K562 (cell line): Measurements from ENCODE around the gene SORCS1. TPM values are rescaled to one million over a fixed set of nuclear protein-coding genes. Genes with fewer than 3 reads are reported as not detected.

Experiments
- ATAC-seq: fragments of 200-7000 bp; cut with Tn5 transposase; 3 replicates; pipeline ENCODE4 v1.9.1; 2020; ENCODE audit warnings: moderate library complexity
- BruUV-seq: library from RNA; stranded (reverse); fragments of 400-500 nt; replicated peaks from 2 replicates; lab custom pipeline; 2021; lab: Mats Ljungman, UMichigan
- CTCF ChIA-PET: fragments of 300-600 bp; formaldehyde crosslinking; extraction: SDS; loops from one replicate; lab custom pipeline; 2021; ENCODE audit warnings: low intra/inter-chr PET ratio; lab: Yijun Ruan, JAX
- POLR2A ChIA-PET: fragments of 300-600, 350-650 bp; sonication (Branson Sonifier 250); formaldehyde crosslinking; extraction: SDS; loops from one replicate; lab custom pipeline; 2021; ENCODE audit warnings: antibody characterized with exemption, inconsistent platforms; lab: Yijun Ruan, JAX
- DNase-seq, 4 experiments: peaks; one replicate each; pipeline versions ENCODE4 v3.0.0 to v3.0.0-alpha.2; 2011 to 2018; ENCODE audit warnings: low spot score in 3 of 4, mixed read lengths in 3 of 4; ENCODE audit errors: extremely low read depth in 1 of 4
- FAIRE-seq: peaks from 2 replicates; lab custom pipeline; 2011; peaks lifted over from hg19 to GRCh38; lab: Jason Lieb, UNC
- H2AFZ ChIP-seq: 2 replicates; pipeline ENCODE4 v1.6.0; 2011; ENCODE audit warnings: low read depth, low read length, control low read depth, inconsistent platforms
- H3K27ac ChIP-seq: fragments of 200-600 bp; 3 replicates; pipeline ENCODE4 v1.8.0; 2011; ENCODE audit warnings: low read depth, mild to moderate bottlenecking, control low read depth, inconsistent platforms, low read length, moderate library complexity, mixed read lengths; ENCODE audit errors: extremely low read depth
- H3K27me3 ChIP-seq, 2 experiments: fragments of 300-600 bp in 1 of 2; 2 replicates in 1 of 2; 3 replicates in 1 of 2; pipeline versions ENCODE4 v1.6.0 to v1.8.0; 2011; ENCODE audit warnings: inconsistent platforms in 2 of 2, low read length in 2 of 2, mild to moderate bottlenecking in 1 of 2, mixed read lengths in 1 of 2, moderate library complexity in 1 of 2; ENCODE audit not compliant: control insufficient read depth in 2 of 2, insufficient read depth in 2 of 2
- H3K36me3 ChIP-seq: fragments of 300-600 bp; 3 replicates; pipeline ENCODE4 v1.8.0; 2011; ENCODE audit warnings: mild to moderate bottlenecking, low read length, inconsistent platforms; ENCODE audit not compliant: control insufficient read depth, insufficient read depth
- H3K4me1 ChIP-seq, 2 experiments: fragments of 200-600 bp in 1 of 2; replicated peaks in 1 of 2; 2 replicates in 1 of 2; 3 replicates in 1 of 2; pipeline versions ENCODE4 v1.5.1 to v1.8.0; 2011; ENCODE audit warnings: inconsistent platforms in 2 of 2, low read length in 2 of 2, mild to moderate bottlenecking in 1 of 2, mixed read lengths in 1 of 2, moderate library complexity in 1 of 2; ENCODE audit not compliant: control insufficient read depth in 2 of 2, insufficient read depth in 2 of 2
- H3K4me2 ChIP-seq: 2 replicates; pipeline ENCODE4 v1.6.1; 2011; ENCODE audit warnings: low read length, control low read depth, inconsistent platforms, mixed read lengths; ENCODE audit not compliant: insufficient read depth
- H3K4me3 ChIP-seq: fragments of 200-600 bp; sonication (generic), shearing (Covaris generic); 2 replicates; pipeline ENCODE4 v1.5.1; 2016; ENCODE audit warnings: control low read depth, inconsistent platforms
- H3K79me2 ChIP-seq: fragments of 200-600 bp; 3 replicates; pipeline ENCODE4 v1.8.0; 2011; ENCODE audit warnings: low read length, inconsistent platforms; ENCODE audit not compliant: control insufficient read depth, insufficient read depth
- H3K9ac ChIP-seq, 2 experiments: 2 replicates each; pipeline versions ENCODE4 v1.6.0 to v1.6.1; 2011; ENCODE audit warnings: low read depth in 2 of 2, low read length in 2 of 2, control low read depth in 1 of 2, inconsistent platforms in 1 of 2, mild to moderate bottlenecking in 1 of 2, mixed read lengths in 1 of 2; ENCODE audit not compliant: insufficient read depth in 1 of 2
- H3K9me1 ChIP-seq: one replicate; pipeline ENCODE4 v1.6.0; 2011; ENCODE audit warnings: inconsistent platforms, mild to moderate bottlenecking, low read length, moderate library complexity; ENCODE audit not compliant: control insufficient read depth, insufficient read depth
- H3K9me3 ChIP-seq: replicated peaks from 2 replicates; pipeline ENCODE4 v1.5.1; 2011; ENCODE audit warnings: low read depth, low read length, inconsistent platforms; ENCODE audit not compliant: control insufficient read depth, insufficient read depth
- H4K20me1 ChIP-seq: replicated peaks from 2 replicates; pipeline ENCODE4 v1.6.1; 2011; ENCODE audit warnings: low read length, inconsistent platforms, mixed read lengths; ENCODE audit not compliant: control insufficient read depth, insufficient read depth
- CTBP1 ChIP-seq: fragments of 450-650 bp; IDR thresholded peaks from 2 replicates; pipeline ENCODE4 v1.6.1; 2016; ENCODE audit warnings: borderline replicate concordance
- ETV1 ChIP-seq: fragments of 450-650 bp; conservative IDR thresholded peaks from 2 replicates; pipeline ENCODE4 v1.6.1; 2016; ENCODE audit warnings: missing genetic modification characterization, control low read depth, low read depth, missing compliant biosample characterization
- MAZ ChIP-seq, 2 experiments: fragments of 450-650 bp in 1 of 2; sonication (generic) in 1 of 2; formaldehyde crosslinking; IDR thresholded peaks in 1 of 2; conservative IDR thresholded peaks in 1 of 2; 2 replicates each; pipeline versions ENCODE4 v1.4.0 to v1.5.0; 2020; ENCODE audit warnings: mild to moderate bottlenecking in 1 of 2, missing genetic modification reagents in 1 of 2
- MED1 ChIP-seq: sonication (generic); formaldehyde crosslinking; IDR thresholded peaks from 2 replicates; pipeline ENCODE4 v1.8.1; 2023; ENCODE audit warnings: missing genetic modification reagents, borderline replicate concordance
- MTF1 ChIP-seq: fragments of 250-450 bp; sonication (Bioruptor Pico); IDR thresholded peaks from 2 replicates; pipeline ENCODE4 v1.9.0; 2021; ENCODE audit warnings: moderate library complexity, mild to moderate bottlenecking, inconsistent platforms, borderline replicate concordance
- NR1H2 ChIP-seq: sonication (generic); formaldehyde crosslinking; IDR thresholded peaks from 2 replicates; pipeline ENCODE4 v1.4.0; 2020; ENCODE audit warnings: mild to moderate bottlenecking, missing genetic modification reagents
- SIN3A ChIP-seq, 2 experiments: fragments of 150-350 bp in 1 of 2; IDR thresholded peaks; 2 replicates each; pipeline ENCODE4 v1.6.1; 2011 to 2016; ENCODE audit warnings: borderline replicate concordance in 2 of 2, low read depth in 2 of 2, low read length in 2 of 2, mild to moderate bottlenecking in 2 of 2, moderate library complexity in 2 of 2; ENCODE audit not compliant: control insufficient read depth in 1 of 2
- SLC30A9 ChIP-seq: fragments of 250-450 bp; sonication (Bioruptor Pico); IDR thresholded peaks from 2 replicates; pipeline ENCODE4 v1.8.0; 2022; ENCODE audit warnings: mild to moderate bottlenecking, moderate library complexity
- ZNF41 ChIP-seq: fragments of 250-450 bp; sonication (Bioruptor Pico); conservative IDR thresholded peaks from 2 replicates; pipeline ENCODE4 v1.4.0; 2020; ENCODE audit warnings: mild to moderate bottlenecking
- ZNF785 ChIP-seq: fragments of 250-450 bp; sonication (Bioruptor Pico); IDR thresholded peaks from 2 replicates; pipeline ENCODE4 v1.4.0; 2020; ENCODE audit warnings: mild to moderate bottlenecking
- WGBS: fragments of 100-300 bp; shearing (Covaris generic); methylation state at CpG from one replicate; pipeline ENCODE4 v1.1.6; 2016; ENCODE audit warnings: low coverage, mixed read lengths; ENCODE audit not compliant: insufficient coverage; ENCODE audit errors: missing lambda C conversion rate; 5-methylcytosine and 5-hydroxymethylcytosine counted together
- in situ Hi-C: fragments of 300-500 bp; cut with MboI; formaldehyde crosslinking; loops from 4 replicates; pipeline ENCODE4 v1.15.0; 2018; ENCODE audit warnings: inconsistent platforms, mixed read lengths
- intact Hi-C: fragments of 100-400 bp; cut with micrococcal nuclease; formaldehyde crosslinking; loops from 2 replicates; pipeline ENCODE4 v1.14.2; 2022
- polyA plus RNA-seq, 8 experiments: library from polyadenylated mRNA; depleted of rRNA in 4 of 8; stranded (reverse) in 5 of 8; unstranded in 3 of 8; fragments of >200 nt; fragmentation: Nextera tagmentation in 2 of 8; fragmentation: Illumina TruSeq in 1 of 8; extraction: Ambion mirVana in 2 of 8; extraction: Trizol in 1 of 8; gene quantifications; 2 replicates each; pipeline versions ENCODE4 v1.2.1 to v1.2.3, GENCODE V29; 2011 to 2014; ENCODE audit warnings: inconsistent platforms in 1 of 8, missing spikeins in 1 of 8
- total RNA-seq, 7 experiments: library from RNA; depleted of rRNA in 6 of 7; stranded (reverse); fragments of >200 nt in 6 of 7; fragmentation: Illumina TruSeq in 2 of 7; extraction: Trizol in 2 of 7; gene quantifications; 2 replicates each; pipeline versions ENCODE4 v1.2.1 to v1.2.3, GENCODE V29; 2011 to 2021; ENCODE audit warnings: low replicate concordance in 1 of 7
- TF ChIP-seq, protein P1 (sequence below): fragments of 450-650 bp; IDR thresholded peaks from 2 replicates; pipeline ENCODE4 v1.6.1; 2016; ENCODE audit warnings: borderline replicate concordance
- TF ChIP-seq, protein P2 (sequence below): fragments of 450-650 bp; IDR thresholded peaks from 2 replicates; pipeline ENCODE4 v1.6.1; 2017; ENCODE audit warnings: antibody characterized with exemption
- TF ChIP-seq, protein P3 (sequence below): fragments of 450-650 bp; formaldehyde crosslinking; IDR thresholded peaks from 2 replicates; pipeline ENCODE4 v1.4.0; 2020; ENCODE audit warnings: mild to moderate bottlenecking, mixed read lengths
- TF ChIP-seq, protein P4 (sequence below): IDR thresholded peaks from 2 replicates; pipeline ENCODE4 v1.6.1; 2014; ENCODE audit warnings: antibody characterized with exemption

Gene SORCS1
- total and polyA plus RNA-seq, 9 of the 15 experiments (the other 6 are each of a cell fraction or from before 2014, with no cell fraction given) = 1.5 to 3.9 (median 2.7) TPM

DNA sequence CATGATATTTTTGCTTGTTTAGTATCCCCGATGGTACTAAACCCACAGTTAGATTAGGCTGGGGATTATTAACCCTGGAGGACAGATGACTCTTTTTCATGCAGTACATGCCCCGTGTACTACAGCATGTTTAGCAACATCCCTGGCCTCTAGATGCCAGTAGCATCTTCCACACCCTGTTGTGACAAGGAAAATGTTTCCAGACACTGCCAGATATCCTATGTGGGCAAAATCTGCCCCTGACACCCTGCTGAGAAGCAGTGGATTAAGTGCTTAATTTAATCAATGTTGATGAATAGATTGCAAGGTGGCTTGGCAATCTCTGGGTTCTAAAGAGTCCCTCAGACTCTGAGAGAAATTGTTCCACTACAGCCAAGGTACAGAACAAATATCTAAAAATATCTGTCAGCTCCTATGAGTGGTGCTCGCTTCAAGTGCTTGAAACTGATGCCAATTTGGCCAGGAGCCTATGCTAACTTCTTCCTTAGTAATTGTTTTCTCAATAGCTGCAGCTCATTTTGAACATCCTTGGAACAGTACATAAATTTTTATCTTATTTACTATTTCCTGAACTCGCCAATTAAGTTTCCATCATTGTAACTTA is 247.0 kb downstream of the SORCS1 start (continued):
- TF ChIP-seq, protein P1, sequence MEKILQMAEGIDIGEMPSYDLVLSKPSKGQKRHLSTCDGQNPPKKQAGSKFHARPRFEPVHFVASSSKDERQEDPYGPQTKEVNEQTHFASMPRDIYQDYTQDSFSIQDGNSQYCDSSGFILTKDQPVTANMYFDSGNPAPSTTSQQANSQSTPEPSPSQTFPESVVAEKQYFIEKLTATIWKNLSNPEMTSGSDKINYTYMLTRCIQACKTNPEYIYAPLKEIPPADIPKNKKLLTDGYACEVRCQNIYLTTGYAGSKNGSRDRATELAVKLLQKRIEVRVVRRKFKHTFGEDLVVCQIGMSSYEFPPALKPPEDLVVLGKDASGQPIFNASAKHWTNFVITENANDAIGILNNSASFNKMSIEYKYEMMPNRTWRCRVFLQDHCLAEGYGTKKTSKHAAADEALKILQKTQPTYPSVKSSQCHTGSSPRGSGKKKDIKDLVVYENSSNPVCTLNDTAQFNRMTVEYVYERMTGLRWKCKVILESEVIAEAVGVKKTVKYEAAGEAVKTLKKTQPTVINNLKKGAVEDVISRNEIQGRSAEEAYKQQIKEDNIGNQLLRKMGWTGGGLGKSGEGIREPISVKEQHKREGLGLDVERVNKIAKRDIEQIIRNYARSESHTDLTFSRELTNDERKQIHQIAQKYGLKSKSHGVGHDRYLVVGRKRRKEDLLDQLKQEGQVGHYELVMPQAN = no peak
- no peak for TF ChIP-seq ZNF785

DNA sequence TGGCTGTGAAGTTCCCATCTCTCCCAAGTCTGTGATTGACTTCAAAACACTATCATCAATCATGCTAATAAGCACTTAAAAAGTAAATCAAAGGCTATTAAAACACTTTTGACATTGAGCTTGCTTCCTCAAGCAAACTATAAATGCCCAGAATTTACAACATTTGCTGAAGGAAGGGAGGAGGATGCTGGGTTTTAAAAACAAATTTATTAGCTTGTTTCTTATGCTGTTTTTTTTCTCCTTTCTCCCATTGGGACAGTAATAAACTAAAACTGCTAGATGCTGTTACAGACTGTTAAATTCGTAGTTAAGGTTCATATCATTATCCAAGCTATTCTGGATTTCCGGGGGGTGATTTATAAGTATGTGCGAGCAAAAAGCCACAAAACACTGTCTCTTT is 250.5 kb downstream of the SORCS1 start:
- H3K79me2 ChIP-seq = no peaks in the 10 kb centered on the region
- intact Hi-C loops (no loop called here), in situ Hi-C loops (no loop called here)
- no peaks in the 10 kb centered on the region for H3K4me1 ChIP-seq
- no peak overlapping the region for H3K27ac ChIP-seq
- H4K20me1 ChIP-seq = no peaks in the 10 kb centered on the region
- H3K4me2 ChIP-seq = no peak overlapping the region
- no peaks in the 10 kb centered on the region for H3K36me3 ChIP-seq
- ATAC-seq (no peak), FAIRE-seq (no peak), DNase-seq (no peak)
- no peaks in the 10 kb centered on the region for H3K9me3 ChIP-seq
- no peaks in the 10 kb centered on the region for H3K27me3 ChIP-seq
- no peak overlapping the region for H3K9ac ChIP-seq
- POLR2A ChIA-PET = no interaction called here
- H3K4me3 ChIP-seq = no peak overlapping the region
- no TSS peak for BruUV-seq
- no peaks in the 10 kb centered on the region for H3K9me1 ChIP-seq
- no peak overlapping the region for H2AFZ ChIP-seq
- 4% methylated on average over 3 of the region's 3 CpGs for WGBS
- CTCF ChIA-PET = no interaction called here
- TF ChIP-seq SLC30A9 (CRISPR knock-in tag) = no peak
- no peak for TF ChIP-seq MTF1 (CRISPR knock-in tag)
- no peak for TF ChIP-seq MAZ (CRISPR knock-in tag; conservative IDR thresholded peaks at IDR 0.05 in 1 of 2, IDR thresholded peaks at IDR 0.05 in 1 of 2)
- no peak for TF ChIP-seq CTBP1
- TF ChIP-seq MED1 = no peak
- TF ChIP-seq, protein P2, sequence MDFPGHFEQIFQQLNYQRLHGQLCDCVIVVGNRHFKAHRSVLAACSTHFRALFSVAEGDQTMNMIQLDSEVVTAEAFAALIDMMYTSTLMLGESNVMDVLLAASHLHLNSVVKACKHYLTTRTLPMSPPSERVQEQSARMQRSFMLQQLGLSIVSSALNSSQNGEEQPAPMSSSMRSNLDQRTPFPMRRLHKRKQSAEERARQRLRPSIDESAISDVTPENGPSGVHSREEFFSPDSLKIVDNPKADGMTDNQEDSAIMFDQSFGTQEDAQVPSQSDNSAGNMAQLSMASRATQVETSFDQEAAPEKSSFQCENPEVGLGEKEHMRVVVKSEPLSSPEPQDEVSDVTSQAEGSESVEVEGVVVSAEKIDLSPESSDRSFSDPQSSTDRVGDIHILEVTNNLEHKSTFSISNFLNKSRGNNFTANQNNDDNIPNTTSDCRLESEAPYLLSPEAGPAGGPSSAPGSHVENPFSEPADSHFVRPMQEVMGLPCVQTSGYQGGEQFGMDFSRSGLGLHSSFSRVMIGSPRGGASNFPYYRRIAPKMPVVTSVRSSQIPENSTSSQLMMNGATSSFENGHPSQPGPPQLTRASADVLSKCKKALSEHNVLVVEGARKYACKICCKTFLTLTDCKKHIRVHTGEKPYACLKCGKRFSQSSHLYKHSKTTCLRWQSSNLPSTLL = no peak
- TF ChIP-seq SIN3A (IDR thresholded peaks at IDR 0.05; ENCODE audit: borderline replicate concordance in 2 of 2, control insufficient read depth in 1 of 2, low read depth in 2 of 2, low read length in 2 of 2) = no peak
- TF ChIP-seq, protein P3, sequence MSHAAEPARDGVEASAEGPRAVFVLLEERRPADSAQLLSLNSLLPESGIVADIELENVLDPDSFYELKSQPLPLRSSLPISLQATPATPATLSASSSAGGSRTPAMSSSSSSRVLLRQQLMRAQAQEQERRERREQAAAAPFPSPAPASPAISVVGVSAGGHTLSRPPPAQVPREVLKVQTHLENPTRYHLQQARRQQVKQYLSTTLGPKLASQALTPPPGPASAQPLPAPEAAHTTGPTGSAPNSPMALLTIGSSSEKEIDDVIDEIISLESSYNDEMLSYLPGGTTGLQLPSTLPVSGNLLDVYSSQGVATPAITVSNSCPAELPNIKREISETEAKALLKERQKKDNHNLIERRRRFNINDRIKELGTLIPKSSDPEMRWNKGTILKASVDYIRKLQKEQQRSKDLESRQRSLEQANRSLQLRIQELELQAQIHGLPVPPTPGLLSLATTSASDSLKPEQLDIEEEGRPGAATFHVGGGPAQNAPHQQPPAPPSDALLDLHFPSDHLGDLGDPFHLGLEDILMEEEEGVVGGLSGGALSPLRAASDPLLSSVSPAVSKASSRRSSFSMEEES = no peak
- no peak for TF ChIP-seq ZNF41 (CRISPR knock-in tag)
- TF ChIP-seq ETV1 (tag) = no peak
- TF ChIP-seq NR1H2 = no peak
- TF ChIP-seq, protein P4, sequence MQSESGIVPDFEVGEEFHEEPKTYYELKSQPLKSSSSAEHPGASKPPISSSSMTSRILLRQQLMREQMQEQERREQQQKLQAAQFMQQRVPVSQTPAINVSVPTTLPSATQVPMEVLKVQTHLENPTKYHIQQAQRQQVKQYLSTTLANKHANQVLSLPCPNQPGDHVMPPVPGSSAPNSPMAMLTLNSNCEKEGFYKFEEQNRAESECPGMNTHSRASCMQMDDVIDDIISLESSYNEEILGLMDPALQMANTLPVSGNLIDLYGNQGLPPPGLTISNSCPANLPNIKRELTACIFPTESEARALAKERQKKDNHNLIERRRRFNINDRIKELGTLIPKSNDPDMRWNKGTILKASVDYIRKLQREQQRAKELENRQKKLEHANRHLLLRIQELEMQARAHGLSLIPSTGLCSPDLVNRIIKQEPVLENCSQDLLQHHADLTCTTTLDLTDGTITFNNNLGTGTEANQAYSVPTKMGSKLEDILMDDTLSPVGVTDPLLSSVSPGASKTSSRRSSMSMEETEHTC = no peak
